ENCODE measurements around the gene NTM. TPM values are rescaled to one million over a fixed set of nuclear protein-coding genes. Genes with fewer than 3 reads are reported as not detected.
A peak's percentile ranks its signal among the peaks of the same experiment; 100 is the strongest.

The NTM gene
- total RNA-seq, 1 donor from 2014 or later, result 9.9 TPM

- Histone ChIP-seq H3K9ac (ENCODE audit: low read depth in 1 of 3, low read length in 3 of 3) (no peak overlapping the region), H3K4me1 (ENCODE audit: control insufficient read depth in 3 of 3, insufficient read depth in 3 of 3, low read length in 3 of 3) (peaks cover 0 to 4% (median 0%) of the 10 kb centered on the region in 3 donors), H3K4me3 (ENCODE audit: low read length in 3 of 3) (no peak overlapping the region), H3K27me3 (ENCODE audit: control insufficient read depth in 3 of 3, insufficient read depth in 3 of 3, low read length in 3 of 3) (no peaks in the 10 kb centered on the region), H3K36me3 (ENCODE audit: control insufficient read depth in 3 of 3, insufficient read depth in 3 of 3, low read length in 3 of 3) (no peaks in the 10 kb centered on the region), H3K27ac (ENCODE audit: low read depth, low read length) (no peak overlapping the region), H3K9me3 (ENCODE audit: control insufficient read depth in 3 of 3, low read length in 3 of 3) (no peaks in the 10 kb centered on the region)
Measured at GRCh38 chr11:131750152-131750551, 379.7 kb downstream of the NTM start.

GRCh38 chr11:131750692-131751091, 380.3 kb downstream of the NTM start:
- Histone ChIP-seq H3K4me1 (ENCODE audit: control insufficient read depth in 3 of 3, insufficient read depth in 3 of 3, low read length in 3 of 3) (peaks cover 0 to 4% (median 0%) of the 10 kb centered on the region in 3 donors), H3K4me3 (ENCODE audit: low read length in 3 of 3) (no peak overlapping the region), H3K27me3 (ENCODE audit: control insufficient read depth in 3 of 3, insufficient read depth in 3 of 3, low read length in 3 of 3) (no peaks in the 10 kb centered on the region), H3K27ac (ENCODE audit: low read depth, low read length) (no peak overlapping the region), H3K9me3 (ENCODE audit: control insufficient read depth in 3 of 3, low read length in 3 of 3) (no peaks in the 10 kb centered on the region), H3K9ac (ENCODE audit: low read depth in 1 of 3, low read length in 3 of 3) (no peak overlapping the region), H3K36me3 (ENCODE audit: control insufficient read depth in 3 of 3, insufficient read depth in 3 of 3, low read length in 3 of 3) (no peaks in the 10 kb centered on the region)

- Histone ChIP-seq H3K36me3 (ENCODE audit: control insufficient read depth in 3 of 3, insufficient read depth in 3 of 3, low read length in 3 of 3) (no peaks in the 10 kb centered on the region), H3K4me3 (ENCODE audit: low read length in 3 of 3) (no peak overlapping the region), H3K27ac (ENCODE audit: low read depth, low read length) (no peak overlapping the region), H3K4me1 (ENCODE audit: control insufficient read depth in 3 of 3, insufficient read depth in 3 of 3, low read length in 3 of 3) (no peaks in the 10 kb centered on the region), H3K9ac (ENCODE audit: low read depth in 1 of 3, low read length in 3 of 3) (no peak overlapping the region), H3K27me3 (ENCODE audit: control insufficient read depth in 3 of 3, insufficient read depth in 3 of 3, low read length in 3 of 3) (no peaks in the 10 kb centered on the region), H3K9me3 (ENCODE audit: control insufficient read depth in 3 of 3, low read length in 3 of 3) (no peaks in the 10 kb centered on the region)
Measured at GRCh38 chr11:131754671-131755070, 384.3 kb downstream of the NTM start.

- Histone ChIP-seq H3K9ac (ENCODE audit: low read depth in 1 of 3, low read length in 3 of 3) (no peak overlapping the region), H3K36me3 (ENCODE audit: control insufficient read depth in 3 of 3, insufficient read depth in 3 of 3, low read length in 3 of 3) (no peaks in the 10 kb centered on the region), H3K27me3 (ENCODE audit: control insufficient read depth in 3 of 3, insufficient read depth in 3 of 3, low read length in 3 of 3) (peaks cover 0 to 3% (median 3%) of the 10 kb centered on the region in 3 donors), H3K9me3 (ENCODE audit: control insufficient read depth in 3 of 3, low read length in 3 of 3) (no peaks in the 10 kb centered on the region), H3K4me1 (ENCODE audit: control insufficient read depth in 3 of 3, insufficient read depth in 3 of 3, low read length in 3 of 3) (no peaks in the 10 kb centered on the region), H3K4me3 (ENCODE audit: low read length in 3 of 3) (no peak overlapping the region), H3K27ac (ENCODE audit: low read depth, low read length) (no peak overlapping the region)
Measured at GRCh38 chr11:131756479-131757110, 386.2 kb downstream of the NTM start.

- Histone ChIP-seq H3K4me1 (ENCODE audit: control insufficient read depth in 3 of 3, insufficient read depth in 3 of 3, low read length in 3 of 3) (no peaks in the 10 kb centered on the region), H3K27ac (ENCODE audit: low read depth, low read length) (no peak overlapping the region), H3K36me3 (ENCODE audit: control insufficient read depth in 3 of 3, insufficient read depth in 3 of 3, low read length in 3 of 3) (no peaks in the 10 kb centered on the region), H3K27me3 (ENCODE audit: control insufficient read depth in 3 of 3, insufficient read depth in 3 of 3, low read length in 3 of 3) (peaks cover 0 to 10% (median 3%) of the 10 kb centered on the region in 3 donors), H3K9me3 (ENCODE audit: control insufficient read depth in 3 of 3, low read length in 3 of 3) (no peaks in the 10 kb centered on the region), H3K9ac (ENCODE audit: low read depth in 1 of 3, low read length in 3 of 3) (no peak overlapping the region), H3K4me3 (ENCODE audit: low read length in 3 of 3) (no peak overlapping the region)
Measured at GRCh38 chr11:131758726-131759125, 388.3 kb downstream of the NTM start.

- peaks cover 0 to 10% (median 3%) of the 10 kb centered on the region in 3 donors for H3K27me3 ChIP-seq (ENCODE audit: control insufficient read depth in 3 of 3, insufficient read depth in 3 of 3, low read length in 3 of 3)
- no peaks in the 10 kb centered on the region for H3K36me3 ChIP-seq (ENCODE audit: control insufficient read depth in 3 of 3, insufficient read depth in 3 of 3, low read length in 3 of 3)
- H3K9me3 ChIP-seq (ENCODE audit: control insufficient read depth in 3 of 3, low read length in 3 of 3), result no peaks in the 10 kb centered on the region
- H3K9ac ChIP-seq (ENCODE audit: low read depth in 1 of 3, low read length in 3 of 3), result no peak overlapping the region
- H3K27ac ChIP-seq (ENCODE audit: low read depth, low read length), result peak overlapping the region; percentile 23
- no peaks in the 10 kb centered on the region for H3K4me1 ChIP-seq (ENCODE audit: control insufficient read depth in 3 of 3, insufficient read depth in 3 of 3, low read length in 3 of 3)
- H3K4me3 ChIP-seq (ENCODE audit: low read length in 3 of 3), result no peak overlapping the region
Measured at GRCh38 chr11:131759140-131759539, 388.7 kb downstream of the NTM start.

- no peaks in the 10 kb centered on the region for H3K36me3 ChIP-seq (ENCODE audit: control insufficient read depth in 3 of 3, insufficient read depth in 3 of 3, low read length in 3 of 3)
- H3K9ac ChIP-seq (ENCODE audit: low read depth in 1 of 3, low read length in 3 of 3), result no peak overlapping the region
- H3K4me1 ChIP-seq (ENCODE audit: control insufficient read depth in 3 of 3, insufficient read depth in 3 of 3, low read length in 3 of 3), result no peaks in the 10 kb centered on the region
- H3K9me3 ChIP-seq (ENCODE audit: control insufficient read depth in 3 of 3, low read length in 3 of 3), result no peaks in the 10 kb centered on the region
- peaks cover 0 to 10% (median 3%) of the 10 kb centered on the region in 3 donors for H3K27me3 ChIP-seq (ENCODE audit: control insufficient read depth in 3 of 3, insufficient read depth in 3 of 3, low read length in 3 of 3)
- H3K4me3 ChIP-seq (ENCODE audit: low read length in 3 of 3), result no peak overlapping the region
- H3K27ac ChIP-seq (ENCODE audit: low read depth, low read length), result peak overlapping the region; percentile 23
Measured at GRCh38 chr11:131760091-131761061, 390.0 kb downstream of the NTM start.

GRCh38 chr11:131762346-131763110, 392.1 kb downstream of the NTM start:
- H3K36me3 ChIP-seq (ENCODE audit: control insufficient read depth in 3 of 3, insufficient read depth in 3 of 3, low read length in 3 of 3), result no peaks in the 10 kb centered on the region
- H3K27ac ChIP-seq (ENCODE audit: low read depth, low read length), result no peak overlapping the region
- H3K9ac ChIP-seq (ENCODE audit: low read depth in 1 of 3, low read length in 3 of 3), result no peak overlapping the region
- no peak overlapping the region for H3K4me3 ChIP-seq (ENCODE audit: low read length in 3 of 3)
- no peaks in the 10 kb centered on the region for H3K9me3 ChIP-seq (ENCODE audit: control insufficient read depth in 3 of 3, low read length in 3 of 3)
- peaks cover 0 to 10% (median 3%) of the 10 kb centered on the region in 3 donors for H3K27me3 ChIP-seq (ENCODE audit: control insufficient read depth in 3 of 3, insufficient read depth in 3 of 3, low read length in 3 of 3)
- no peaks in the 10 kb centered on the region for H3K4me1 ChIP-seq (ENCODE audit: control insufficient read depth in 3 of 3, insufficient read depth in 3 of 3, low read length in 3 of 3)

GRCh38 chr11:131763193-131763890, 392.9 kb downstream of the NTM start:
- H3K27me3 ChIP-seq (ENCODE audit: control insufficient read depth in 3 of 3, insufficient read depth in 3 of 3, low read length in 3 of 3), result peaks cover 0 to 10% (median 3%) of the 10 kb centered on the region in 3 donors
- H3K4me3 ChIP-seq (ENCODE audit: low read length in 3 of 3), result no peak overlapping the region
- no peaks in the 10 kb centered on the region for H3K4me1 ChIP-seq (ENCODE audit: control insufficient read depth in 3 of 3, insufficient read depth in 3 of 3, low read length in 3 of 3)
- no peak overlapping the region for H3K9ac ChIP-seq (ENCODE audit: low read depth in 1 of 3, low read length in 3 of 3)
- H3K27ac ChIP-seq (ENCODE audit: low read depth, low read length), result no peak overlapping the region
- no peaks in the 10 kb centered on the region for H3K9me3 ChIP-seq (ENCODE audit: control insufficient read depth in 3 of 3, low read length in 3 of 3)
- no peaks in the 10 kb centered on the region for H3K36me3 ChIP-seq (ENCODE audit: control insufficient read depth in 3 of 3, insufficient read depth in 3 of 3, low read length in 3 of 3)
